Right atrium auricular region (tissue), 2 donors: ENCODE data around the gene MCUB. TPM values are rescaled to one million over a fixed set of nuclear protein-coding genes. Genes with fewer than 3 reads are reported as not detected.

Source experiments
- DNase-seq: peaks from one replicate; pipeline ENCODE4 v3.0.0-alpha.2; 2019; ENCODE audit warnings: low spot score
- H3K27ac ChIP-seq, 2 donors: fragments of 200-600 bp; sonication (generic); 1 replicate in 1 of 2; 2 replicates in 1 of 2; pipeline ENCODE4 v1.5.1; 2016 to 2019
- H3K27me3 ChIP-seq, 2 donors: fragments of 200-600 bp; sonication (generic); one replicate each; pipeline versions ENCODE4 v1.5.1 to v1.6.0; 2017 to 2019
- H3K36me3 ChIP-seq: fragments of 200-600 bp; sonication (generic); one replicate; pipeline ENCODE4 v1.5.1; 2016
- H3K4me1 ChIP-seq, 2 donors: fragments of 200-600 bp; sonication (generic); one replicate each; pipeline versions ENCODE4 v1.5.1 to v1.6.0; 2017 to 2019
- H3K4me3 ChIP-seq, 2 donors: fragments of 200-600 bp; sonication (generic); 1 replicate in 1 of 2; 2 replicates in 1 of 2; pipeline ENCODE4 v1.5.1; 2017 to 2019; ENCODE audit warnings: mild to moderate bottlenecking in 1 of 2, moderate library complexity in 1 of 2
- H3K9me3 ChIP-seq, 2 donors: fragments of 200-600 bp; sonication (generic); one replicate each; pipeline ENCODE4 v1.5.1; 2019
- CTCF ChIP-seq, 2 donors: fragments of 200-600 bp; sonication (generic); IDR thresholded peaks; one replicate each; pipeline ENCODE4 v1.5.1; 2019; ENCODE audit warnings: antibody characterized with exemption in 2 of 2
- total RNA-seq, 2 donors: library from RNA; depleted of rRNA; stranded (reverse); fragments of >200 nt; gene quantifications; one replicate each; pipeline ENCODE4 v1.1.0, GENCODE V29; 2016

Gene MCUB
- total RNA-seq, 2 donors from 2014 or later = 25.0 to 28.1 TPM

GRCh38 chr4:109665783-109666485 is 105.9 kb downstream of the MCUB start:
- TF ChIP-seq CTCF (IDR thresholded peaks at IDR 0.05) = no peak
- Histone ChIP-seq H3K27ac (no peak overlapping the region), H3K36me3 (no peaks in the 10 kb centered on the region), H3K9me3 (no peaks in the 10 kb centered on the region), H3K4me1 (peaks cover 0 to 4% of the 10 kb centered on the region in 2 donors), H3K4me3 (no peak overlapping the region), H3K27me3 (no peaks in the 10 kb centered on the region)
- no peak for DNase-seq

GRCh38 chr4:109671350-109671749 is 111.3 kb downstream of the MCUB start:
- Histone ChIP-seq H3K4me3 (no peak overlapping the region), H3K27ac (no peak overlapping the region), H3K4me1 (no peaks in the 10 kb centered on the region), H3K36me3 (no peaks in the 10 kb centered on the region), H3K9me3 (no peaks in the 10 kb centered on the region), H3K27me3 (no peaks in the 10 kb centered on the region)
- no peak for TF ChIP-seq CTCF (IDR thresholded peaks at IDR 0.05)
- no peak for DNase-seq

GRCh38 chr4:109672169-109672930 is 112.3 kb downstream of the MCUB start:
- Histone ChIP-seq H3K27ac (no peak overlapping the region), H3K4me3 (no peak overlapping the region), H3K27me3 (no peaks in the 10 kb centered on the region), H3K9me3 (no peaks in the 10 kb centered on the region), H3K4me1 (no peaks in the 10 kb centered on the region), H3K36me3 (no peaks in the 10 kb centered on the region)
- TF ChIP-seq CTCF (IDR thresholded peaks at IDR 0.05) = no peak
- no peak for DNase-seq

- Histone ChIP-seq H3K36me3 (no peaks in the 10 kb centered on the region), H3K9me3 (no peaks in the 10 kb centered on the region), H3K27me3 (no peaks in the 10 kb centered on the region), H3K27ac (no peak overlapping the region), H3K4me3 (no peak overlapping the region), H3K4me1 (no peaks in the 10 kb centered on the region)
- no peak for DNase-seq
- TF ChIP-seq CTCF (IDR thresholded peaks at IDR 0.05) = no peak
Observed at GRCh38 chr4:109673303-109673702, 113.3 kb downstream of the MCUB start.

- no peak overlapping the region for H3K4me3 ChIP-seq
- no peaks in the 10 kb centered on the region for H3K9me3 ChIP-seq
- no peak for DNase-seq
- H3K27ac ChIP-seq = no peak overlapping the region
- no peak for TF ChIP-seq CTCF (IDR thresholded peaks at IDR 0.05)
- H3K36me3 ChIP-seq = no peaks in the 10 kb centered on the region
- H3K4me1 ChIP-seq = no peaks in the 10 kb centered on the region
- H3K27me3 ChIP-seq = no peaks in the 10 kb centered on the region
Observed at GRCh38 chr4:109675181-109675580, 115.1 kb downstream of the MCUB start.
